HCT116 (cell line): ENCODE data around the gene MTARC2. TPM values are rescaled to one million over a fixed set of nuclear protein-coding genes. Genes with fewer than 3 reads are reported as not detected.

Experiments used
- ATAC-seq: fragments of 200-7000 bp; cut with Tn5 transposase; 2 replicates; pipeline ENCODE4 v1.9.1; 2020; ENCODE audit warnings: mild to moderate bottlenecking, moderate library complexity
- BruUV-seq: library from RNA; stranded (reverse); fragments of 400-500 nt; replicated peaks from 2 replicates; lab custom pipeline; 2021; lab: Mats Ljungman, UMichigan
- CTCF ChIA-PET: fragments of 300-600 bp; sonication (Branson Sonifier 250); formaldehyde crosslinking; loops from one replicate; lab custom pipeline; 2021; ENCODE audit warnings: antibody characterized with exemption; lab: Charles Lee
- POLR2A ChIA-PET: fragments of 300-600, 350-600 bp; sonication (Branson Sonifier 250); formaldehyde crosslinking; loops from one replicate; lab custom pipeline; 2021; ENCODE audit warnings: antibody characterized with exemption; lab: Charles Lee
- RAD21 ChIA-PET, 2 experiments: fragments of 300-600 bp; sonication (Branson Sonifier 250); formaldehyde crosslinking; loops; one replicate each; lab custom pipeline; 2023; ENCODE audit warnings: low total read pairs in 2 of 2; ENCODE audit not compliant: uncharacterized antibody in 2 of 2, unreplicated experiment in 2 of 2, low non-redundant PET in 1 of 2; lab: Charles Lee
- DNase-seq: peaks from one replicate; pipeline ENCODE4 v3.0.0-alpha.2; 2010; ENCODE audit warnings: low read depth, low spot score
- H2AFZ ChIP-seq: fragments of 200-600 bp; shearing (Covaris generic), sonication (generic); 2 replicates; pipeline ENCODE4 v1.6.1; 2017; ENCODE audit warnings: low read depth, mixed run types, mixed read lengths, antibody characterized with exemption, low read length; ENCODE audit not compliant: poor library complexity, severe bottlenecking
- H3K27ac ChIP-seq: 2 replicates; pipeline ENCODE4 v1.5.1; 2012; ENCODE audit warnings: low read depth, low read length
- H3K27me3 ChIP-seq: fragments of 200-600 bp; sonication (generic); 2 replicates; pipeline ENCODE4 v1.6.1; 2016; ENCODE audit warnings: mixed run types, low read length, mixed read lengths; ENCODE audit not compliant: insufficient read depth
- H3K36me3 ChIP-seq, 2 experiments: fragments of 200-500 bp in 1 of 2; fragments of 200-600 bp in 1 of 2; sonication (Bioruptor generic) in 1 of 2; sonication (generic) in 1 of 2; 2 replicates each; pipeline versions ENCODE4 v1.5.1 to v1.6.1; 2014 to 2016; ENCODE audit warnings: low read length in 2 of 2, inconsistent platforms in 1 of 2, mixed read lengths in 1 of 2, mixed run types in 1 of 2; ENCODE audit not compliant: insufficient read depth in 2 of 2, control insufficient read depth in 1 of 2
- H3K4me1 ChIP-seq, 2 experiments: fragments of 200-600 bp in 1 of 2; sonication (generic) in 1 of 2; 2 replicates each; pipeline versions ENCODE4 v1.5.1 to v1.6.1; 2012 to 2017; ENCODE audit warnings: low read length in 2 of 2, inconsistent platforms in 1 of 2, mild to moderate bottlenecking in 1 of 2, mixed read lengths in 1 of 2, mixed run types in 1 of 2, moderate library complexity in 1 of 2; ENCODE audit not compliant: insufficient read depth in 2 of 2, control insufficient read depth in 1 of 2
- H3K4me2 ChIP-seq: fragments of 200-600 bp; sonication (generic); 2 replicates; pipeline ENCODE4 v1.6.1; 2017; ENCODE audit warnings: mixed run types, low read length, mixed read lengths
- H3K4me3 ChIP-seq, 2 experiments: fragments of 200-600 bp in 1 of 2; sonication (generic) in 1 of 2; replicated peaks in 1 of 2; 2 replicates each; pipeline ENCODE4 v1.5.1; 2011 to 2016; ENCODE audit warnings: low read length in 2 of 2, control low read depth in 1 of 2, low read depth in 1 of 2, mild to moderate bottlenecking in 1 of 2, mixed read lengths in 1 of 2, mixed run types in 1 of 2
- H3K79me2 ChIP-seq: fragments of 200-600 bp; sonication (generic); 2 replicates; pipeline ENCODE4 v1.6.1; 2017; ENCODE audit warnings: mild to moderate bottlenecking, mixed run types, low read length, moderate library complexity, mixed read lengths; ENCODE audit not compliant: insufficient read depth
- H3K9ac ChIP-seq: fragments of 200-600 bp; sonication (generic); 2 replicates; pipeline ENCODE4 v1.6.1; 2016; ENCODE audit warnings: low read length, mixed read lengths
- H3K9me2 ChIP-seq: fragments of 200-600 bp; sonication (generic), shearing (Covaris generic); 2 replicates; pipeline ENCODE4 v1.6.1; 2017; ENCODE audit warnings: mixed run types, mild to moderate bottlenecking, moderate library complexity; ENCODE audit not compliant: insufficient read depth
- H3K9me3 ChIP-seq, 2 experiments: fragments of 200-500 bp in 1 of 2; fragments of 200-600 bp in 1 of 2; sonication (Bioruptor generic) in 1 of 2; sonication (generic) in 1 of 2; 2 replicates each; pipeline ENCODE4 v1.6.1; 2014 to 2017; ENCODE audit warnings: low read length in 2 of 2, mixed read lengths in 2 of 2, inconsistent platforms in 1 of 2, low read depth in 1 of 2, mild to moderate bottlenecking in 1 of 2, mixed run types in 1 of 2, moderate library complexity in 1 of 2; ENCODE audit not compliant: control insufficient read depth in 1 of 2, insufficient read depth in 1 of 2
- H4K20me1 ChIP-seq: fragments of 200-600 bp; sonication (generic), shearing (Covaris generic); 2 replicates; pipeline ENCODE4 v1.6.1; 2017; ENCODE audit warnings: mixed run types, mild to moderate bottlenecking, moderate library complexity; ENCODE audit not compliant: insufficient read depth
- CTCF ChIP-seq, 3 experiments: fragments of 200-600 bp in 1 of 3; sonication (generic) in 1 of 3; IDR thresholded peaks in 2 of 3; conservative IDR thresholded peaks in 1 of 3; 2 replicates each; pipeline ENCODE4 v1.5.1; 2012 to 2017; ENCODE audit warnings: low read depth in 2 of 3, low read length in 2 of 3, antibody characterized with exemption in 1 of 3, borderline replicate concordance in 1 of 3, control low read depth in 1 of 3, mild to moderate bottlenecking in 1 of 3, mixed read lengths in 1 of 3, mixed run types in 1 of 3, moderate library complexity in 1 of 3; ENCODE audit not compliant: insufficient read depth in 1 of 3
- ELF1 ChIP-seq: IDR thresholded peaks from 2 replicates; pipeline ENCODE4 v1.6.1; 2012; ENCODE audit warnings: low read depth, borderline replicate concordance
- EZH2 ChIP-seq: fragments of 200-600 bp; sonication (generic); IDR thresholded peaks from 2 replicates; pipeline ENCODE4 v1.6.1; 2017; ENCODE audit warnings: antibody characterized with exemption, mixed run types
- EZH2phosphoT487 ChIP-seq: fragments of 200-600 bp; IDR thresholded peaks from 2 replicates; pipeline ENCODE4 v1.6.1; 2018; ENCODE audit warnings: antibody characterized with exemption, borderline replicate concordance
- POLR2A ChIP-seq: IDR thresholded peaks from 2 replicates; pipeline ENCODE4 v1.7.0; 2011; ENCODE audit warnings: borderline replicate concordance; ENCODE audit not compliant: insufficient read depth, insufficient read length; ENCODE audit errors: extremely low read depth
- POLR2AphosphoS5 ChIP-seq: IDR thresholded peaks from 2 replicates; pipeline ENCODE4 v1.6.1; 2011; ENCODE audit warnings: mild to moderate bottlenecking, low read depth, low read length, moderate library complexity
- REST ChIP-seq: IDR thresholded peaks from 2 replicates; pipeline ENCODE4 v1.6.1; 2012; ENCODE audit warnings: low read depth
- SIN3A ChIP-seq: IDR thresholded peaks from 2 replicates; pipeline ENCODE4 v1.6.1; 2012; ENCODE audit warnings: low read depth
- SRF ChIP-seq: IDR thresholded peaks from 2 replicates; pipeline ENCODE4 v1.6.1; 2012; ENCODE audit warnings: low read depth
- TCF7L2 ChIP-seq: IDR thresholded peaks from 2 replicates; pipeline ENCODE4 v1.7.0; 2011; ENCODE audit warnings: borderline replicate concordance, inconsistent platforms; ENCODE audit not compliant: insufficient read depth, insufficient read length; ENCODE audit errors: extremely low read depth
- ZBTB33 ChIP-seq: IDR thresholded peaks from 2 replicates; pipeline ENCODE4 v1.6.1; 2011; ENCODE audit warnings: mild to moderate bottlenecking, low read length, moderate library complexity; ENCODE audit not compliant: insufficient replicate concordance; ENCODE audit errors: extremely low read depth
- ZFX ChIP-seq: fragments of 450-650 bp; IDR thresholded peaks from 2 replicates; pipeline ENCODE4 v1.6.1; 2017
- intact Hi-C: fragments of 100-400 bp; cut with micrococcal nuclease; formaldehyde crosslinking; loops from 2 replicates; pipeline ENCODE4 v1.10.0; 2022
- total RNA-seq: library from RNA; stranded (reverse); gene quantifications from one replicate; pipeline ENCODE4 v1.2.1, GENCODE V29; 2021; ENCODE audit not compliant: unreplicated experiment

Gene MTARC2
- total RNA-seq, 1 experiment from 2014 or later: 16.6 TPM

- Histone ChIP-seq H3K4me3 (no peak overlapping the region), H3K36me3 (no peaks in the 10 kb centered on the region), H3K4me2 (no peak overlapping the region), H3K9me2 (peaks cover 3% of the 10 kb centered on the region; the same call in 1 of the 2 replicates), H2AFZ (no peak overlapping the region), H3K4me1 (no peaks in the 10 kb centered on the region), H3K9me3 (no peaks in the 10 kb centered on the region), H3K9ac (no peak overlapping the region), H3K79me2 (no peaks in the 10 kb centered on the region), H3K27me3 (no peaks in the 10 kb centered on the region), H3K27ac (no peak overlapping the region), H4K20me1 (no peaks in the 10 kb centered on the region)
- TF ChIP-seq TCF7L2 (no peak), EZH2phosphoT487 (no peak)
- intact Hi-C loops: no loop called here
- POLR2A ChIA-PET: no interaction called here
- CTCF ChIA-PET: interaction anchor here (2.4 kb wide), 1 partner anchor 8 kb away, joined by 9 read pairs; no protein-coding TSS in a partner anchor
- ATAC-seq (no peak), DNase-seq (no peak)
- RAD21 ChIA-PET: no interaction called here
- BruUV-seq: no TSS peak
Observed at GRCh38 chr1:220741349-220741748, 6.8 kb upstream of the MTARC2 start.

GRCh38 chr1:220741825-220742224 is 6.3 kb upstream of the MTARC2 start:
- H3K9me2 ChIP-seq: peaks cover 3% of the 10 kb centered on the region; the same call in 1 of the 2 replicates
- H3K27ac ChIP-seq: no peak overlapping the region
- no peaks in the 10 kb centered on the region for H3K9me3 ChIP-seq
- DNase-seq (no peak), ATAC-seq (no peak)
- H3K4me2 ChIP-seq: no peak overlapping the region
- H3K36me3 ChIP-seq: no peaks in the 10 kb centered on the region
- ChIA-PET POLR2A (no interaction called here), CTCF (interaction anchor here (2.4 kb wide), 1 partner anchor 9 kb away, joined by 9 read pairs; no protein-coding TSS in a partner anchor), RAD21 (no interaction called here)
- no TSS peak for BruUV-seq
- no peaks in the 10 kb centered on the region for H3K27me3 ChIP-seq
- H3K4me3 ChIP-seq: no peak overlapping the region
- no peak overlapping the region for H3K9ac ChIP-seq
- H2AFZ ChIP-seq: no peak overlapping the region
- H4K20me1 ChIP-seq: no peaks in the 10 kb centered on the region
- H3K4me1 ChIP-seq: no peaks in the 10 kb centered on the region
- H3K79me2 ChIP-seq: no peaks in the 10 kb centered on the region
- intact Hi-C loops: no loop called here
- TF ChIP-seq POLR2A: no peak
- TF ChIP-seq ELF1: no peak
- TF ChIP-seq SIN3A: no peak
- no peak for TF ChIP-seq TCF7L2
- TF ChIP-seq EZH2: no peak
- TF ChIP-seq ZBTB33: no peak
- TF ChIP-seq REST: no peak
- TF ChIP-seq ZFX: no peak
- TF ChIP-seq SRF: no peak
- TF ChIP-seq POLR2AphosphoS5: no peak
- no peak for TF ChIP-seq CTCF (IDR thresholded peaks at IDR 0.05 in 2 of 3, conservative IDR thresholded peaks at IDR 0.05 in 1 of 3; ENCODE audit: borderline replicate concordance in 1 of 3, insufficient read depth in 1 of 3, low read depth in 2 of 3, low read length in 2 of 3)
